ENCODE data around the gene PRKCH.

GRCh38 chr14:61417141-61417540 is 95.8 kb downstream of the PRKCH start:
- no peak for TF ChIP-seq CTCF (IDR thresholded peaks at IDR 0.05)
- TF ChIP-seq POLR2A (IDR thresholded peaks at IDR 0.05): no peak
